Measurements from ENCODE around the gene BOD1L1. TPM values are rescaled to one million over a fixed set of nuclear protein-coding genes. Genes with fewer than 3 reads are reported as not detected.
A peak's percentile ranks its signal among the peaks of the same experiment; 100 is the strongest.

BOD1L1 gene
- total RNA-seq, 6 donors from 2014 or later: 33.1 to 88.0 (median 37.9) TPM

DNA sequence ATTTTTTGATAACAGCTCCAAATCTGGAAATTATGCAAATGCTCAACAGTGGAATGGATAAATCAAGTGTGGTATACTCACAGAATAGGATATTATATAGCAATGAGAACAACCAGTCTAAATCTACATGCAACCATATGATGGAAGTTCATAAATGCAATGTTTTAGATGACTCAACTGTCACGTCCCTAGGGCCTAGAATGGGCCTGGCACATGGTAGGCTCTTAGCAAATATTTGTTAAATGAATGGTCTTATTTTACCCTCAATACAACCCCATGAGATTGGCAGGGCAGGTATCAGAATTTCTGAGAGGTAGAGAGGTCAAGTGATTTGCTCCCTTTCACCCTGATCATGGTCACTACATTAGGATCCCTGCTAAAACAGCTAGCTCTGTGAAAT lies 68.6 kb downstream of the BOD1L1 start:
- Histone ChIP-seq H3K27me3 (no peaks in the 10 kb centered on the region), H3K9me3 (no peaks in the 10 kb centered on the region), H3K4me3 (no peak overlapping the region), H3K27ac (no peak overlapping the region), H3K36me3 (no peaks in the 10 kb centered on the region), H3K4me1 (no peaks in the 10 kb centered on the region)
- DNase-seq (no peak), ATAC-seq (ENCODE audit: low FRiP score in 2 of 2) (no peak)
- TF ChIP-seq, protein P1, sequence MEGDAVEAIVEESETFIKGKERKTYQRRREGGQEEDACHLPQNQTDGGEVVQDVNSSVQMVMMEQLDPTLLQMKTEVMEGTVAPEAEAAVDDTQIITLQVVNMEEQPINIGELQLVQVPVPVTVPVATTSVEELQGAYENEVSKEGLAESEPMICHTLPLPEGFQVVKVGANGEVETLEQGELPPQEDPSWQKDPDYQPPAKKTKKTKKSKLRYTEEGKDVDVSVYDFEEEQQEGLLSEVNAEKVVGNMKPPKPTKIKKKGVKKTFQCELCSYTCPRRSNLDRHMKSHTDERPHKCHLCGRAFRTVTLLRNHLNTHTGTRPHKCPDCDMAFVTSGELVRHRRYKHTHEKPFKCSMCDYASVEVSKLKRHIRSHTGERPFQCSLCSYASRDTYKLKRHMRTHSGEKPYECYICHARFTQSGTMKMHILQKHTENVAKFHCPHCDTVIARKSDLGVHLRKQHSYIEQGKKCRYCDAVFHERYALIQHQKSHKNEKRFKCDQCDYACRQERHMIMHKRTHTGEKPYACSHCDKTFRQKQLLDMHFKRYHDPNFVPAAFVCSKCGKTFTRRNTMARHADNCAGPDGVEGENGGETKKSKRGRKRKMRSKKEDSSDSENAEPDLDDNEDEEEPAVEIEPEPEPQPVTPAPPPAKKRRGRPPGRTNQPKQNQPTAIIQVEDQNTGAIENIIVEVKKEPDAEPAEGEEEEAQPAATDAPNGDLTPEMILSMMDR (IDR thresholded peaks at IDR 0.05): no peak
- no peak for TF ChIP-seq EP300 (IDR thresholded peaks at IDR 0.05)
- TF ChIP-seq POLR2A (IDR thresholded peaks at IDR 0.05): no peak
- no peak for TF ChIP-seq POLR2AphosphoS5 (IDR thresholded peaks at IDR 0.05)
- WGBS, 2 donors: 80 to 85% methylated on average over 1 of the region's 1 CpG

DNA sequence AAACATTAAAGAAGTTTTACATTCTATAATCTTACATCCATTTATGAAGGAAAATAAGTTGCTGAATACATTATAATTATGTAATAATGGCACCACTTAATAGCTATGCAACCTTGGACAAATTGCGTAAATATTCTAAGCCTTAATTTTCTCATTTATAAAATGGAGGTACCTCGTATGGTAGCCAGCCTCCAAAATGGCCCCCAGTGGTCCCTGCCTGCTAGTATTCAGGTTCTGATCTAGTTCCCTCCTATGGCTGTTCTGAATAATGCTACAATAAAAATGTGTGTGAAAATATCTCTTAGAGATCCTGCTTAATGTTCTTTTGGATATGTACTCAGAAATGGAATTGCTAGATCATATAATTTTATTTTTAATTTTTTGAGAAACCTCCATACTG lies 72.2 kb downstream of the BOD1L1 start:
- H3K4me3 ChIP-seq: no peak overlapping the region
- 86 to 90% methylated on average over 2 of the region's 2 CpGs for WGBS, 2 donors
- no peak for ATAC-seq (ENCODE audit: low FRiP score in 2 of 2)

DNA sequence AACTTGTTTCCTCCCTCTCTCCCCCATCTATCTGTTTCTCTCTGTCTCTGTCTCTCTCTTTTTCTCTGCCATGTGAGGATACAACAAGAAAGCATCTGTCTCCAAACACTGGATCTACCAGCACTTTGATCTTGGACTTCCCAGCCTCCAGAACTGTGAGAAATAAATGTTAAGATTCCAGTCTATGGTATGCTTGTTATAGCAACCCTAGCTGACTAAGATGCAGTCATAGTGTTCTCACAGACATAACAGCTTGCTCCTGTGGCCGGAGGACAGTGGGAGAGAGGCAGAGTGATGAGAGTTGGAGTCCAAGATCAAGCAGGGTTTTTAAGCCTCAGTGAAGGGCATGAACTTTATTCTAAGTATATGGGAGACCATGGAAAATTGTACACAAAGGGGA lies 74.4 kb downstream of the BOD1L1 start:
- H3K4me1 ChIP-seq: peaks cover 6 to 8% (median 7%) of the 10 kb centered on the region in 4 donors
- no peak overlapping the region for H3K4me3 ChIP-seq
- peaks cover 0 to 10% (median under 1%) of the 10 kb centered on the region in 4 donors for H3K27me3 ChIP-seq
- no peaks in the 10 kb centered on the region for H3K36me3 ChIP-seq
- no peak overlapping the region for H3K27ac ChIP-seq
- no peak for ATAC-seq (ENCODE audit: low FRiP score in 2 of 2)
- TF ChIP-seq POLR2AphosphoS5 (IDR thresholded peaks at IDR 0.05) (no peak), POLR2A (IDR thresholded peaks at IDR 0.05) (no peak), EP300 (IDR thresholded peaks at IDR 0.05) (no peak)
- TF ChIP-seq, protein P1 (IDR thresholded peaks at IDR 0.05): no peak
- WGBS, 2 donors: 57 to 83% methylated on average over 1 of the region's 1 CpG
- DNase-seq: no peak
- H3K9me3 ChIP-seq: no peaks in the 10 kb centered on the region

More for the DNA sequence above, 72.2 kb downstream of the BOD1L1 start:
- Histone ChIP-seq H3K9me3 (no peaks in the 10 kb centered on the region), H3K27me3 (no peaks in the 10 kb centered on the region), H3K36me3 (no peaks in the 10 kb centered on the region), H3K4me1 (no peaks in the 10 kb centered on the region), H3K27ac (no peak overlapping the region)
- DNase-seq: no peak
- no peak for TF ChIP-seq POLR2AphosphoS5 (IDR thresholded peaks at IDR 0.05)
- TF ChIP-seq POLR2A (IDR thresholded peaks at IDR 0.05): no peak
- TF ChIP-seq, protein P1 (IDR thresholded peaks at IDR 0.05): no peak
- no peak for TF ChIP-seq EP300 (IDR thresholded peaks at IDR 0.05)

DNA sequence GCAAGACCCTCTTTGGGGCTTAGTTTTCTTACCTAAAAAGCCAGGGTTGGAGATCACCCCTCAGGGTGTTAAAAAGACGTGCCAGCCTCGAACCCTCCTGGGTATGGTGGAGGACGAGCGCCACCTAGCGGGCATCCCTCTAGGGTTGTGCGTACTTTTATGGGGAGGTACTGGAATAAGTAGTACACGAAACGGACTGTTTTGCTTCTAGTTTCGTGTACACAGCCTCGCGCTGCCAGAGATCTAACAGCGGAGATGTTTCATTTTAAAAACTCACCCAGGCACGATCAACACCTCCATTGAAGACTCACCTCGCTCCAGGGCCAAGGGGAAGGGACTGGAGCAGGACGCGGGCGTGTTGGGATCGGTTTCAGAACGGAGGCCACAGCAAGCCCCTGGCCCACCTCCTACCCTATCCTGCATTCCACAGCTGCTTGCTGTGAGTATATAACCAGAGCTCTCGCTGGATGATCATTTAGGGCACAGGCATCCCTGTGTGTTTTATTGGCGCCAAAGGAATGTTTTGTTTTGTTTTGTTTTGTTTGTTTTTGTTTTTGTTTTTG lies 78.5 kb downstream of the BOD1L1 start:
- 1 to 4% methylated on average over 15 to 21 of the region's 21 CpGs for WGBS, 2 donors
- no peaks in the 10 kb centered on the region for H3K36me3 ChIP-seq
- DNase-seq (peak in 1 of 2 donors; percentile 70), ATAC-seq (ENCODE audit: low FRiP score in 2 of 2) (peak; percentile 81 to 84)
- H3K4me3 ChIP-seq: peak overlapping the region in 2 of 4 donors; percentile 28 to 34
- H3K9me3 ChIP-seq: no peaks in the 10 kb centered on the region
- TF ChIP-seq, protein P1 (IDR thresholded peaks at IDR 0.05): peak; percentile 57 to 87 (median 73)
- TF ChIP-seq POLR2A (IDR thresholded peaks at IDR 0.05): no peak
- no peak for TF ChIP-seq POLR2AphosphoS5 (IDR thresholded peaks at IDR 0.05)
- TF ChIP-seq EP300 (IDR thresholded peaks at IDR 0.05): no peak
- H3K27ac ChIP-seq: no peak overlapping the region
- peaks cover 0 to 49% (median 32%) of the 10 kb centered on the region in 4 donors for H3K27me3 ChIP-seq
- peaks cover 31 to 36% (median 33%) of the 10 kb centered on the region in 4 donors for H3K4me1 ChIP-seq

All from upper lobe of left lung (tissue), 6 donors.